ENCODE data around the gene EVI2B.

EVI2B gene

GRCh38 chr17:31310260-31310659 lies 3.6 kb downstream of the EVI2B start:
- no peak for DNase-seq (ENCODE audit: low spot score)
- TF ChIP-seq CTCF (IDR thresholded peaks at IDR 0.05; ENCODE audit: extremely low read depth, missing control alignments) = no peak

- peak; percentile 47 for DNase-seq (ENCODE audit: low spot score)
- TF ChIP-seq CTCF (IDR thresholded peaks at IDR 0.05; ENCODE audit: extremely low read depth, missing control alignments) = no peak
Measured at GRCh38 chr17:31309556-31309955, 4.3 kb downstream of the EVI2B start.

GRCh38 chr17:31308372-31309334 lies 5.2 kb downstream of the EVI2B start:
- DNase-seq (ENCODE audit: low spot score) = peak; percentile 26

GRCh38 chr17:31307640-31308039 lies 6.2 kb downstream of the EVI2B start:
- no peak for DNase-seq (ENCODE audit: low spot score)
- TF ChIP-seq CTCF (IDR thresholded peaks at IDR 0.05; ENCODE audit: extremely low read depth, missing control alignments) = no peak

More at GRCh38 chr17:31308372-31309334, 5.2 kb downstream of the EVI2B start:
- no peak for TF ChIP-seq CTCF (IDR thresholded peaks at IDR 0.05; ENCODE audit: extremely low read depth, missing control alignments)

GRCh38 chr17:31299624-31300023 lies 14.2 kb downstream of the EVI2B start:
- no peak for TF ChIP-seq CTCF (IDR thresholded peaks at IDR 0.05; ENCODE audit: extremely low read depth, missing control alignments)

GRCh38 chr17:31297090-31297489 lies 16.8 kb downstream of the EVI2B start, which contains the start of gene OMG:
TSS of gene OMG (minus strand) at chr17:31297239. CDS start at chr17:31296331, 908 bp downstream.
- TF ChIP-seq CTCF (IDR thresholded peaks at IDR 0.05; ENCODE audit: extremely low read depth, missing control alignments) = no peak

More at GRCh38 chr17:31299624-31300023, 14.2 kb downstream of the EVI2B start:
- DNase-seq (ENCODE audit: low spot score) = no peak

GRCh38 chr17:31296142-31296541 lies 17.7 kb downstream of the EVI2B start:
- DNase-seq (ENCODE audit: low spot score) = no peak
- no peak for TF ChIP-seq CTCF (IDR thresholded peaks at IDR 0.05; ENCODE audit: extremely low read depth, missing control alignments)

More at GRCh38 chr17:31297090-31297489, 16.8 kb downstream of the EVI2B start, which contains the start of gene OMG:
- no peak for DNase-seq (ENCODE audit: low spot score)

Data from GM20000 (cell line).